Non-pigmented ciliary epithelial cell (primary cell): ENCODE measurements around the gene TET2.

Source experiments
- DNase-seq: peaks from one replicate; pipeline ENCODE4 v3.0.0-alpha.2; 2010; ENCODE audit warnings: low read depth

TET2 gene

GRCh38 chr4:105146276-105147015, at the start of gene TET2:
Gene TET2 (plus strand): TSS chr4:105146876. CDS start chr4:105233943, 87,067 bp downstream.
- DNase-seq, result peak; percentile 55

- no peak for DNase-seq
These were observed 44.7 kb upstream of the TET2 start for GRCh38 chr4:105102016-105102415.

- no peak for DNase-seq
These were observed 40.2 kb upstream of the TET2 start for GRCh38 chr4:105106426-105106825.

- no peak for DNase-seq
These were observed 39.4 kb upstream of the TET2 start for GRCh38 chr4:105107095-105107856.

- no peak for DNase-seq
These were observed 37.7 kb upstream of the TET2 start for GRCh38 chr4:105108971-105109370.

- no peak for DNase-seq
These were observed 34.4 kb upstream of the TET2 start for GRCh38 chr4:105112274-105112673.

- DNase-seq, result no peak
These were observed 32.9 kb upstream of the TET2 start for GRCh38 chr4:105113800-105114199.

- DNase-seq, result no peak
These were observed 29.9 kb upstream of the TET2 start for GRCh38 chr4:105116616-105117319.

GRCh38 chr4:105119356-105119755, 27.3 kb upstream of the TET2 start:
- no peak for DNase-seq

- DNase-seq, result no peak
These were observed 26.1 kb upstream of the TET2 start for GRCh38 chr4:105120626-105121025.

- DNase-seq, result no peak
These were observed 24.3 kb upstream of the TET2 start for GRCh38 chr4:105122350-105122749.

GRCh38 chr4:105126311-105127169, 20.1 kb upstream of the TET2 start:
- no peak for DNase-seq

- DNase-seq, result no peak
These were observed 19.6 kb upstream of the TET2 start for GRCh38 chr4:105127170-105127445.

GRCh38 chr4:105128208-105128607, 18.5 kb upstream of the TET2 start:
- DNase-seq, result no peak

- DNase-seq, result no peak
These were observed 17.2 kb upstream of the TET2 start for GRCh38 chr4:105129286-105130040.

- DNase-seq, result no peak
These were observed 15.7 kb upstream of the TET2 start for GRCh38 chr4:105130945-105131344.

- no peak for DNase-seq
These were observed 12.7 kb upstream of the TET2 start for GRCh38 chr4:105133976-105134375.

GRCh38 chr4:105135785-105136184, 10.9 kb upstream of the TET2 start:
- no peak for DNase-seq

- no peak for DNase-seq
These were observed 9.4 kb upstream of the TET2 start for GRCh38 chr4:105137121-105137875.

GRCh38 chr4:105139646-105140045, 7.0 kb upstream of the TET2 start:
- no peak for DNase-seq
